ENCODE results near the gene HTR3E. TPM values are rescaled to one million over a fixed set of nuclear protein-coding genes. Genes with fewer than 3 reads are reported as not detected.

HTR3E gene
- total RNA-seq, 1 donor from 2014 or later, result not detected

- FAIRE-seq (no peak), DNase-seq (ENCODE audit: low read depth) (no peak)
- Histone ChIP-seq H3K27me3 (ENCODE audit: control insufficient read depth, insufficient read depth, low read length) (no peaks in the 10 kb centered on the region), H3K4me3 (ENCODE audit: low read depth, low read length) (no peak overlapping the region), H3K36me3 (ENCODE audit: control insufficient read depth, insufficient read depth, low read length) (peaks cover 34% of the 10 kb centered on the region)
- TF ChIP-seq, protein P1, sequence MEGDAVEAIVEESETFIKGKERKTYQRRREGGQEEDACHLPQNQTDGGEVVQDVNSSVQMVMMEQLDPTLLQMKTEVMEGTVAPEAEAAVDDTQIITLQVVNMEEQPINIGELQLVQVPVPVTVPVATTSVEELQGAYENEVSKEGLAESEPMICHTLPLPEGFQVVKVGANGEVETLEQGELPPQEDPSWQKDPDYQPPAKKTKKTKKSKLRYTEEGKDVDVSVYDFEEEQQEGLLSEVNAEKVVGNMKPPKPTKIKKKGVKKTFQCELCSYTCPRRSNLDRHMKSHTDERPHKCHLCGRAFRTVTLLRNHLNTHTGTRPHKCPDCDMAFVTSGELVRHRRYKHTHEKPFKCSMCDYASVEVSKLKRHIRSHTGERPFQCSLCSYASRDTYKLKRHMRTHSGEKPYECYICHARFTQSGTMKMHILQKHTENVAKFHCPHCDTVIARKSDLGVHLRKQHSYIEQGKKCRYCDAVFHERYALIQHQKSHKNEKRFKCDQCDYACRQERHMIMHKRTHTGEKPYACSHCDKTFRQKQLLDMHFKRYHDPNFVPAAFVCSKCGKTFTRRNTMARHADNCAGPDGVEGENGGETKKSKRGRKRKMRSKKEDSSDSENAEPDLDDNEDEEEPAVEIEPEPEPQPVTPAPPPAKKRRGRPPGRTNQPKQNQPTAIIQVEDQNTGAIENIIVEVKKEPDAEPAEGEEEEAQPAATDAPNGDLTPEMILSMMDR (IDR thresholded peaks at IDR 0.05; ENCODE audit: insufficient read depth, low read length, severe bottlenecking), result no peak
These were observed 45.3 kb downstream of the HTR3E start for GRCh38 chr3:184142199-184142598.

DNA sequence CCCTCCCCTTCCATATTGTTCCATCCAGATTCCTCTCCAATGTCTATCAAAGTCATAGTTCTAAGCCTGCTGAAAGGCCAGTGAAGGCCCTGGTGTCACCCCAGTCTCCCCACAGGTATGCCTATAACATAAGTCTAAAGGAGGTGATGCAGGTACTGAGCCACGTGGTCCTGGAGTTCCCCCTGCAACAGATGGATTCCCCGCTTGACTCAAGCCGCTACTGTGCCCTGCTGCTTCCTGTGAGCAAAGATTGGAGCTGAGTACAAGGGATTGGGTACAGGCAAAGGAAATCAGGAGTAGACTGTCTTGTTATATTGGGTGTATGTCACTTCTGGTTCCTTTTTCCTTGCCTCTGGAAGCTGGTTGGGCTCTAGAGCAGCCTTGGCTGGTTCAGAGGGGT, 46.5 kb downstream of the HTR3E start:
- TF ChIP-seq, protein P1 (IDR thresholded peaks at IDR 0.05; ENCODE audit: insufficient read depth, low read length, severe bottlenecking), result no peak
- DNase-seq (ENCODE audit: low read depth) (no peak), FAIRE-seq (no peak)
- Histone ChIP-seq H3K4me3 (ENCODE audit: low read depth, low read length) (no peak overlapping the region), H3K36me3 (ENCODE audit: control insufficient read depth, insufficient read depth, low read length) (peaks cover 30% of the 10 kb centered on the region), H3K27me3 (ENCODE audit: control insufficient read depth, insufficient read depth, low read length) (no peaks in the 10 kb centered on the region)

DNA sequence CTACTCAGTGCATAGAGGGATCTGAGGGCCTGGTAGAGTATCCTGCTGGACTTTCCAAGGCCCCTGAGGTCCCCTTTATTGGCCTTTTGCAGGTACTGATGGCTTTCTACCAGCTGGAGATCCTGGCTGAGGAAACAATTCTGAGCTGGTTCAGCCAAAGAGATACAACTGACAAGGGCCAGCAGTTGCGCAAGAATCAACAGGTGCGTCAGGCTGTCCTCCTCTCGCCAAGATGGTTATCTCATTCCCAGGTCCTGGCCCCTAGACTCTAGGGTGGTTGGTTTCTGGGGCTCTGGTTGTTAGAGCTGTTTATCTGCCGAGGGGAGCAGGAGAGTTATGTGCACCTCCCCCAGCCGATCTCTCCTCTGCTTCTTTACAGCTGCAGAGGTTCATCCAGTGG, 47.6 kb downstream of the HTR3E start:
- DNase-seq (ENCODE audit: low read depth), result no peak
- no peak for FAIRE-seq
- TF ChIP-seq, protein P1 (IDR thresholded peaks at IDR 0.05; ENCODE audit: insufficient read depth, low read length, severe bottlenecking), result no peak
- no peak overlapping the region for H3K4me3 ChIP-seq (ENCODE audit: low read depth, low read length)
- peaks cover 30% of the 10 kb centered on the region for H3K36me3 ChIP-seq (ENCODE audit: control insufficient read depth, insufficient read depth, low read length)
- H3K27me3 ChIP-seq (ENCODE audit: control insufficient read depth, insufficient read depth, low read length), result no peaks in the 10 kb centered on the region

- Histone ChIP-seq H3K27me3 (ENCODE audit: control insufficient read depth, insufficient read depth, low read length) (no peaks in the 10 kb centered on the region), H3K4me3 (ENCODE audit: low read depth, low read length) (no peak overlapping the region), H3K36me3 (ENCODE audit: control insufficient read depth, insufficient read depth, low read length) (peaks cover 30% of the 10 kb centered on the region)
- peak; percentile 80 for DNase-seq (ENCODE audit: low read depth)
- TF ChIP-seq, protein P1 (IDR thresholded peaks at IDR 0.05; ENCODE audit: insufficient read depth, low read length, severe bottlenecking), result peak; percentile 78
- no peak for FAIRE-seq
These were observed 48.3 kb downstream of the HTR3E start for GRCh38 chr3:184145111-184145524.

DNA sequence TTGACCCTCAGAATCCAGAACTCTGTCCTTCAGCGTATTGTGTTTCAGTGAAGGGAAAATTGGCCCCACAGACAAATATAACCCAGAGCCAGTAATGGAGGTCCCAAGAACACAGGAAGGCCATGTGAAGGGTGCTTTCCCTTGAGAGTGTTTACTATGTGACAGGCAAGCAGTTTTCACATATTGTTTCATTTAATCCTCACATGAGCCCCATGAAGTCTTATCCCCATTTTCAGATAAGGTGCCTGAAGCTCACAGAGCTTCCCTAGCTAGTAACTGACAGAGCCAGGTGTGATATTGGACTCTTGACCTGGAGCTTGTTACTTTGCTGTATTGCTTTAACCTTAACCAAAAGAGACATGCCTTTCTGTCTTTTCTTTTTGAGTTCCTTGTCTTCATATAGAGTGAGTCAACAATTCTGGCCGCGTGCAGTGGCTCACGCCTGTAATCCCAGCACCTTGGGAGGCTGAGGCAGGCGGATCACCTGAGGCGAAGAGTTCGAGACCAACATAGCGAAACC, 48.9 kb downstream of the HTR3E start:
- H3K4me3 ChIP-seq (ENCODE audit: low read depth, low read length), result no peak overlapping the region
- TF ChIP-seq, protein P1 (IDR thresholded peaks at IDR 0.05; ENCODE audit: insufficient read depth, low read length, severe bottlenecking), result no peak
- DNase-seq (ENCODE audit: low read depth), result no peak
- H3K36me3 ChIP-seq (ENCODE audit: control insufficient read depth, insufficient read depth, low read length), result peaks cover 28% of the 10 kb centered on the region
- H3K27me3 ChIP-seq (ENCODE audit: control insufficient read depth, insufficient read depth, low read length), result no peaks in the 10 kb centered on the region
- FAIRE-seq, result no peak

DNA sequence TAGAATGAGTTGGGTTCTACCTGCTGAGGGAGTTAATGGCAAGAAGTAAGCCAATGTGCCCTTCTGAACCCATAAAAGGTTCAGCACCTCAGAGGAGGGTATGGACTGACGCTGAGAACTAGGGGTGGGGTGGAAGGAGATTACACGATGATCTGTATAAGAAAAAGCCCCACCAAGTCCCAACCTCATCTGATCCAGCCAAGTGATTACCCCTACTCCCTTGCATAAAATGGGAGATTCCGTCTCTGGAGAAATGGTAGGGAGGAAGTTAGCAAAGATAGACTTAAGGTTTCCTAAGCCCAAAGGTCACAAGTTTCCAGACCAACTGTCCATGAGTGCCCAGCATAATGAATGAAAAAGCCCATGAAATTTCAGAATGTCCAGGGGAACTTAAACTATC, 51.2 kb downstream of the HTR3E start:
- no peak for FAIRE-seq
- TF ChIP-seq, protein P1 (IDR thresholded peaks at IDR 0.05; ENCODE audit: insufficient read depth, low read length, severe bottlenecking), result no peak
- DNase-seq (ENCODE audit: low read depth), result no peak

More for the DNA sequence above, 51.2 kb downstream of the HTR3E start:
- no peak overlapping the region for H3K4me3 ChIP-seq (ENCODE audit: low read depth, low read length)
- H3K27me3 ChIP-seq (ENCODE audit: control insufficient read depth, insufficient read depth, low read length), result no peaks in the 10 kb centered on the region
- peaks cover 15% of the 10 kb centered on the region for H3K36me3 ChIP-seq (ENCODE audit: control insufficient read depth, insufficient read depth, low read length)
